C4-2B (cell line): Measurements from ENCODE around the gene RHOA.
"Not testable (repeated sequence)": the region's sequence is repeated elsewhere in the genome, so short reads cannot be mapped to it uniquely, and the experiment has no call there.

ENCODE experiments used
- H3K27ac ChIP-seq: fragments of 450-650 bp; 2 replicates; pipeline ENCODE4 v1.5.1; 2017
- CTCF ChIP-seq: fragments of 450-650 bp; conservative IDR thresholded peaks from 2 replicates; pipeline ENCODE4 v1.5.1; 2017; ENCODE audit warnings: mild to moderate bottlenecking
- ZFX ChIP-seq: fragments of 450-650 bp; IDR thresholded peaks from 2 replicates; pipeline ENCODE4 v1.6.1; 2017

The RHOA gene

GRCh38 chr3:49358217-49358883 lies 53.4 kb downstream of the RHOA start, which contains the start of gene GPX1:
Gene GPX1, minus strand, starts transcription at chr3:49358353. Its CDS starts 75 bp downstream, at chr3:49358278.
- peak within 1 kb of the TSS; percentile 89 for H3K27ac ChIP-seq
- TF ChIP-seq ZFX: no peak; the same call in 1 of the 2 replicates
- TF ChIP-seq CTCF: no peak

- H3K27ac ChIP-seq: peak overlapping the region; percentile 89
- TF ChIP-seq ZFX: peak; percentile 63
These were observed 54.1 kb downstream of the RHOA start for GRCh38 chr3:49357443-49358216.

- peak overlapping the region; percentile 89 for H3K27ac ChIP-seq
These were observed 54.7 kb downstream of the RHOA start for GRCh38 chr3:49357095-49357442.

GRCh38 chr3:49352890-49353421 lies 58.8 kb downstream of the RHOA start:
- TF ChIP-seq ZFX: no peak
- no peak for TF ChIP-seq CTCF
- no peak overlapping the region for H3K27ac ChIP-seq

GRCh38 chr3:49352281-49352680 lies 59.5 kb downstream of the RHOA start:
- no peak overlapping the region for H3K27ac ChIP-seq
- TF ChIP-seq ZFX (no peak), CTCF (no peak)

GRCh38 chr3:49351521-49352011 lies 60.2 kb downstream of the RHOA start:
- H3K27ac ChIP-seq: no peak overlapping the region
- no peak for TF ChIP-seq ZFX
- no peak for TF ChIP-seq CTCF

GRCh38 chr3:49349348-49350114 lies 62.2 kb downstream of the RHOA start:
- H3K27ac ChIP-seq: no peak overlapping the region
- TF ChIP-seq CTCF (no peak), ZFX (no peak)

- H3K27ac ChIP-seq: not testable (repeated sequence)
These were observed 63.4 kb downstream of the RHOA start for GRCh38 chr3:49348361-49348760.
